HepG2 (cell line): ENCODE results near the gene PNPLA1. TPM values are rescaled to one million over a fixed set of nuclear protein-coding genes. Genes with fewer than 3 reads are reported as not detected.
A peak's percentile ranks its signal among the peaks of the same experiment; 100 is the strongest.

ENCODE experiments used
- ATAC-seq: fragments of 200-7000 bp; cut with Tn5 transposase; 3 replicates; pipeline ENCODE4 v1.9.1; 2020; ENCODE audit warnings: mild to moderate bottlenecking, moderate library complexity
- BruUV-seq: library from RNA; stranded (reverse); fragments of 400-500 nt; replicated peaks from 2 replicates; lab custom pipeline; 2021; lab: Mats Ljungman, UMichigan
- CTCF ChIA-PET: fragments of 300-600 bp; formaldehyde crosslinking; extraction: SDS; loops from one replicate; lab custom pipeline; 2021; ENCODE audit warnings: low total read pairs, inconsistent platforms, low intra/inter-chr PET ratio; lab: Yijun Ruan, JAX
- POLR2A ChIA-PET: fragments of 350-600 bp; sonication (Branson Sonifier 250); formaldehyde crosslinking; loops from one replicate; lab custom pipeline; 2020; ENCODE audit warnings: antibody characterized with exemption, inconsistent platforms; lab: Yijun Ruan, JAX
- DNase-seq: peaks from one replicate; pipeline ENCODE4 v3.0.0-alpha.2; 2015; ENCODE audit warnings: low spot score
- FAIRE-seq: peaks from 3 replicates; lab custom pipeline; 2011; peaks lifted over from hg19 to GRCh38; lab: Jason Lieb, UNC
- H2AFZ ChIP-seq: one replicate; pipeline ENCODE4 v1.6.1; 2011; ENCODE audit warnings: low read length, inconsistent platforms
- H3K27ac ChIP-seq: fragments of 300-600 bp; 3 replicates; pipeline ENCODE4 v1.8.0; 2011; ENCODE audit warnings: mixed run types, mild to moderate bottlenecking, mixed read lengths, low read length, inconsistent platforms; ENCODE audit not compliant: insufficient read depth; ENCODE audit errors: extremely low read length
- H3K27me3 ChIP-seq, 2 experiments: fragments of 200-600 bp in 1 of 2; 2 replicates in 1 of 2; 3 replicates in 1 of 2; pipeline versions ENCODE4 v1.6.0 to v1.8.0; 2011; ENCODE audit warnings: low read length in 2 of 2, mild to moderate bottlenecking in 2 of 2, moderate library complexity in 2 of 2, inconsistent platforms in 1 of 2; ENCODE audit not compliant: insufficient read depth in 2 of 2, control insufficient read depth in 1 of 2
- H3K36me3 ChIP-seq, 2 experiments: fragments of 200-600 bp in 1 of 2; replicated peaks in 1 of 2; 2 replicates in 1 of 2; 3 replicates in 1 of 2; pipeline versions ENCODE4 v1.5.1 to v1.8.0; 2011; ENCODE audit warnings: low read length in 2 of 2, inconsistent platforms in 1 of 2; ENCODE audit not compliant: insufficient read depth in 2 of 2, control insufficient read depth in 1 of 2
- H3K4me1 ChIP-seq: 2 replicates; pipeline ENCODE4 v1.5.1; 2012; ENCODE audit warnings: low read length, inconsistent platforms; ENCODE audit not compliant: insufficient read depth
- H3K4me2 ChIP-seq: 2 replicates; pipeline ENCODE4 v1.6.0; 2011; ENCODE audit warnings: low read depth, low read length, inconsistent platforms
- H3K4me3 ChIP-seq, 3 experiments: fragments of 200-600 bp in 1 of 3; sonication (generic), shearing (Covaris generic) in 1 of 3; replicated peaks in 1 of 3; 2 replicates each; pipeline ENCODE4 v1.5.1; 2011 to 2016; ENCODE audit warnings: low read length in 3 of 3, inconsistent platforms in 2 of 3, low read depth in 2 of 3, mild to moderate bottlenecking in 2 of 3, control low read depth in 1 of 3, mixed read lengths in 1 of 3; ENCODE audit not compliant: insufficient read depth in 1 of 3
- H3K79me2 ChIP-seq: one replicate; pipeline ENCODE4 v1.6.1; 2011; ENCODE audit warnings: low read length, inconsistent platforms; ENCODE audit not compliant: insufficient read depth
- H3K9ac ChIP-seq: 2 replicates; pipeline ENCODE4 v1.6.0; 2011; ENCODE audit warnings: mild to moderate bottlenecking, low read depth, low read length, inconsistent platforms; ENCODE audit not compliant: insufficient read depth
- H3K9me3 ChIP-seq: 2 replicates; pipeline ENCODE4 v1.5.1; 2012; ENCODE audit warnings: mild to moderate bottlenecking, low read length
- H4K20me1 ChIP-seq: 2 replicates; pipeline ENCODE4 v1.6.0; 2011; ENCODE audit warnings: inconsistent platforms, mild to moderate bottlenecking, low read length, moderate library complexity; ENCODE audit not compliant: insufficient read depth
- CSRNP1 ChIP-seq: sonication (generic); formaldehyde crosslinking; IDR thresholded peaks from 2 replicates; pipeline ENCODE4 v1.8.1; 2023; ENCODE audit warnings: mild to moderate bottlenecking, missing genetic modification reagents
- XRCC5 ChIP-seq: fragments of 200-400 bp; formaldehyde crosslinking; optimal IDR thresholded peaks from 2 replicates; pipeline ENCODE3; 2017; ENCODE audit warnings: mild to moderate bottlenecking, low read length
- ZBTB8A ChIP-seq: sonication (generic); formaldehyde crosslinking; IDR thresholded peaks from 2 replicates; pipeline ENCODE4 v1.4.0; 2020; ENCODE audit warnings: mild to moderate bottlenecking, low read depth, missing genetic modification reagents, borderline replicate concordance
- ZMYM3 ChIP-seq: sonication (generic); formaldehyde crosslinking; IDR thresholded peaks from 2 replicates; pipeline ENCODE4 v1.5.1; 2020; ENCODE audit warnings: mild to moderate bottlenecking, missing genetic modification reagents
- ZNF367 ChIP-seq: sonication (generic); formaldehyde crosslinking; IDR thresholded peaks from 2 replicates; pipeline ENCODE4 v1.4.0; 2020; ENCODE audit warnings: missing genetic modification reagents, borderline replicate concordance
- ZNF383 ChIP-seq: sonication (generic); formaldehyde crosslinking; IDR thresholded peaks from 2 replicates; pipeline ENCODE4 v1.4.0; 2020; ENCODE audit warnings: missing genetic modification reagents, mild to moderate bottlenecking, borderline replicate concordance
- ZNF484 ChIP-seq: sonication (generic); formaldehyde crosslinking; IDR thresholded peaks from 2 replicates; pipeline ENCODE4 v1.5.1; 2020; ENCODE audit warnings: mild to moderate bottlenecking, low read depth, missing genetic modification reagents, borderline replicate concordance
- ZNF556 ChIP-seq: sonication (generic); formaldehyde crosslinking; IDR thresholded peaks from 2 replicates; pipeline ENCODE4 v1.4.0; 2020; ENCODE audit warnings: mild to moderate bottlenecking, missing genetic modification reagents, borderline replicate concordance
- WGBS: methylation state at CpG from one replicate; pipeline ENCODE4 v1.1.6; 2017; ENCODE audit warnings: low lambda C conversion rate; 5-methylcytosine and 5-hydroxymethylcytosine counted together
- in situ Hi-C: cut with HindIII; loops from 2 replicates; pipeline ENCODE4 v1.10.0; 2017; ENCODE audit warnings: low pct_unique_long_range_greater_than_20kb; ENCODE audit not compliant: extremely low pct_ligation_motif_present
- intact Hi-C: fragments of 100-400 bp; cut with micrococcal nuclease; formaldehyde crosslinking; loops from one replicate; pipeline ENCODE4 v1.10.0; 2022; ENCODE audit not compliant: unreplicated experiment
- polyA plus RNA-seq, 8 experiments: library from polyadenylated mRNA; depleted of rRNA in 3 of 8; stranded (reverse) in 7 of 8; unstranded in 1 of 8; fragments of >200 nt; fragmentation: Illumina TruSeq in 4 of 8; extraction: Trizol in 4 of 8; gene quantifications; 2 replicates each; pipeline versions ENCODE4 v1.2.1 to v1.2.3, GENCODE V29; 2011 to 2016; ENCODE audit warnings: low read depth in 4 of 8, missing spikeins in 1 of 8, mixed read lengths in 1 of 8; ENCODE audit not compliant: insufficient read depth in 1 of 8
- total RNA-seq, 5 experiments: library from RNA; depleted of rRNA; stranded (reverse); fragments of >200 nt; fragmentation: Illumina TruSeq; extraction: Trizol; gene quantifications; 2 replicates each; pipeline ENCODE4 v1.2.3, GENCODE V29; 2016; ENCODE audit warnings: low read depth in 1 of 5
- TF ChIP-seq, protein P1 (sequence below): fragments of 450-650 bp; IDR thresholded peaks from 2 replicates; pipeline ENCODE4 v1.6.1; 2017
- TF ChIP-seq, protein P2 (sequence below): sonication (generic); formaldehyde crosslinking; IDR thresholded peaks from 2 replicates; pipeline ENCODE4 v1.4.0; 2020; ENCODE audit warnings: missing genetic modification reagents, borderline replicate concordance

PNPLA1 gene
- total and polyA plus RNA-seq, 2 of the 13 experiments (the other 11 are each of a cell fraction or from before 2014, with no cell fraction given): not detected

- TF ChIP-seq ZNF367 (CRISPR knock-in tag): no peak
- TF ChIP-seq ZNF484 (CRISPR knock-in tag): no peak
- TF ChIP-seq ZNF383 (CRISPR knock-in tag): no peak
These were observed 58.7 kb downstream of the PNPLA1 start (continued) for GRCh38 chr6:36328600-36328999.

GRCh38 chr6:36329798-36330291 is 60.0 kb downstream of the PNPLA1 start:
- DNase-seq: no peak
- Histone ChIP-seq H3K27me3 (peaks cover 4 to 45% of the 10 kb centered on the region in 2 experiments; a peak in 4 of 5 replicates), H3K4me2 (no peak overlapping the region)
- TF ChIP-seq ZNF556 (CRISPR knock-in tag): no peak
- TF ChIP-seq, protein P1, sequence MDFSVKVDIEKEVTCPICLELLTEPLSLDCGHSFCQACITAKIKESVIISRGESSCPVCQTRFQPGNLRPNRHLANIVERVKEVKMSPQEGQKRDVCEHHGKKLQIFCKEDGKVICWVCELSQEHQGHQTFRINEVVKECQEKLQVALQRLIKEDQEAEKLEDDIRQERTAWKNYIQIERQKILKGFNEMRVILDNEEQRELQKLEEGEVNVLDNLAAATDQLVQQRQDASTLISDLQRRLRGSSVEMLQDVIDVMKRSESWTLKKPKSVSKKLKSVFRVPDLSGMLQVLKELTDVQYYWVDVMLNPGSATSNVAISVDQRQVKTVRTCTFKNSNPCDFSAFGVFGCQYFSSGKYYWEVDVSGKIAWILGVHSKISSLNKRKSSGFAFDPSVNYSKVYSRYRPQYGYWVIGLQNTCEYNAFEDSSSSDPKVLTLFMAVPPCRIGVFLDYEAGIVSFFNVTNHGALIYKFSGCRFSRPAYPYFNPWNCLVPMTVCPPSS: 0 out of 2 replicates have a peak, but pooled peaks have one; percentile 28
- no peak for TF ChIP-seq XRCC5
- TF ChIP-seq, protein P2, sequence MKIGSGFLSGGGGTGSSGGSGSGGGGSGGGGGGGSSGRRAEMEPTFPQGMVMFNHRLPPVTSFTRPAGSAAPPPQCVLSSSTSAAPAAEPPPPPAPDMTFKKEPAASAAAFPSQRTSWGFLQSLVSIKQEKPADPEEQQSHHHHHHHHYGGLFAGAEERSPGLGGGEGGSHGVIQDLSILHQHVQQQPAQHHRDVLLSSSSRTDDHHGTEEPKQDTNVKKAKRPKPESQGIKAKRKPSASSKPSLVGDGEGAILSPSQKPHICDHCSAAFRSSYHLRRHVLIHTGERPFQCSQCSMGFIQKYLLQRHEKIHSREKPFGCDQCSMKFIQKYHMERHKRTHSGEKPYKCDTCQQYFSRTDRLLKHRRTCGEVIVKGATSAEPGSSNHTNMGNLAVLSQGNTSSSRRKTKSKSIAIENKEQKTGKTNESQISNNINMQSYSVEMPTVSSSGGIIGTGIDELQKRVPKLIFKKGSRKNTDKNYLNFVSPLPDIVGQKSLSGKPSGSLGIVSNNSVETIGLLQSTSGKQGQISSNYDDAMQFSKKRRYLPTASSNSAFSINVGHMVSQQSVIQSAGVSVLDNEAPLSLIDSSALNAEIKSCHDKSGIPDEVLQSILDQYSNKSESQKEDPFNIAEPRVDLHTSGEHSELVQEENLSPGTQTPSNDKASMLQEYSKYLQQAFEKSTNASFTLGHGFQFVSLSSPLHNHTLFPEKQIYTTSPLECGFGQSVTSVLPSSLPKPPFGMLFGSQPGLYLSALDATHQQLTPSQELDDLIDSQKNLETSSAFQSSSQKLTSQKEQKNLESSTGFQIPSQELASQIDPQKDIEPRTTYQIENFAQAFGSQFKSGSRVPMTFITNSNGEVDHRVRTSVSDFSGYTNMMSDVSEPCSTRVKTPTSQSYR: no peak
- no peak for TF ChIP-seq CSRNP1 (CRISPR knock-in tag)
- TF ChIP-seq ZMYM3 (CRISPR knock-in tag): no peak
- no peak for TF ChIP-seq ZBTB8A
- TF ChIP-seq, all 625 proteins: peak for 1
- no peak overlapping the region for H3K27ac ChIP-seq
- H2AFZ ChIP-seq: no peak overlapping the region
- intact Hi-C loops: no loop called here
- H3K4me1 ChIP-seq: peaks cover 11% of the 10 kb centered on the region
- ATAC-seq (peak; percentile 42), FAIRE-seq (no peak)
- in situ Hi-C loops: no loop called here
- H3K36me3 ChIP-seq: no peaks in the 10 kb centered on the region; a peak in 1 of 5 replicates
- ChIA-PET CTCF (no interaction called here), POLR2A (no interaction called here)
- no peaks in the 10 kb centered on the region for H4K20me1 ChIP-seq
- no TSS peak for BruUV-seq
- no peak overlapping the region for H3K9ac ChIP-seq
- WGBS: 69% methylated on average over 14 of the region's 14 CpGs
- no peak overlapping the region for H3K4me3 ChIP-seq
- no peaks in the 10 kb centered on the region for H3K9me3 ChIP-seq
- no peaks in the 10 kb centered on the region for H3K79me2 ChIP-seq
